ENCODE results near the gene BDKRB2.
A peak's percentile ranks its signal among the peaks of the same experiment; 100 is the strongest.

The BDKRB2 gene

DNA sequence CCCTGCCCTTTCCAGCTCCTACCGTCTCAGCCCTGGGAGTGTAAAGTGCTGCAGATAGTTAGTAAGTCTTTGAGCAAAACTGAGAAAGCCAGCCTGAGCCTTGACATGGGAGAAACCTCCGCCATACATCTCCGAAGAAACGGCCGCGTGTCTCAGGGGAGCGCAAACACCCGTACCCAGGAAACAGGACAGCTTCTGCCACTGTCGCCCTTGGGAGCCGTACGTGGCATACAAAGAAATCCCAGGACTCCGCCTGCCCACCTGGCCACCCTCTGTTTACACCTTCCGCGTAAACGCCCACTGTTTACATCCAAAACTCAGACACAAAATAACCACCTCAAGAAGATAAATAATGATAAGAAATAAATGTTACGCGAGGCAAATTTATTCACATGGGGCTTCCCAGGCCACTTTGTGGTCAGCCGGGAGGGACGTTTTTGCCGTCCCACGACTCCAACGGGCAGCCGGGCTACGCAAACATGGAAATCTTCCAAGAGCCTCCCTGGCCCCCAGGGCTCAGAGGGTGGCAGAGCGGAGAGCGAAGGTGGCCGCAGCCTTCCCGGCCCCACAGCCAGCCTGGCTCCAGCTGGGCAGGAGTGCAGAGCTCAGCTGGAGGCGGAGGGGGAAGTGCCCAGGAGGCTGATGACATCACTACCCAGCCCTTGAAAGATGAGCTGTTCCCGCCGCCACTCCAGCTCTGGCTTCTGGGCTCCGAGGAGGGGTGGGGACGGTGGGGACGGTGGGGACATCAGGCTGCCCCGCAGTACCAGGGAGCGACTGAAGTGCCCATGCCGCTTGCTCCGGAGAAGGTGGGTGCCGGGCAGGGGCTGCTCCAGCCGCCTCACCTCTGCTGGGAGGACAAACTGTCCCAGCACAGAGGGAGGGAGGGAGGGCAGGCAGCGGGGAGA lies at the start of gene BDKRB2:
Gene BDKRB2, plus strand, starts transcription at position 689 of the 908 bp plus-strand sequence. CDS start 32,269 bp downstream, outside the sequence.
- DNase-seq (ENCODE audit: low spot score), result peak; percentile 58

DNA sequence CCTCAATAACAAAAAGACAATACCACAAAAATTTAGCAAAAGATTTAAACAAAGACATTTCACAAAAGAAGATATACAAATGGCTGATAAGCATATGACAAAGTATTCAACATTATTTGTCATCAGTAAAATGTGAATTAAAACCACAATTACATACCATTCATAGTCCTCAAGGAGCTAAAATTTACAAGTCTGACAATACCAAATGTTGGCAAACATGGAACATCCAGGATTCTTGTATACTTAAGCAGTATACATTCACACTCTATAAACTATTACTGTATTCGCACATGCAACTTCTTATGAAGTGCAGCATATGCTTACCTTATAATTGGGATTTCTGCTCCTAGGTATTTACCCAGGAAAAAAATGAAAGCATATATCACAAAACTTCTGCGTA lies 49.7 kb upstream of the BDKRB2 start:
- DNase-seq (ENCODE audit: low spot score), result no peak

DNA sequence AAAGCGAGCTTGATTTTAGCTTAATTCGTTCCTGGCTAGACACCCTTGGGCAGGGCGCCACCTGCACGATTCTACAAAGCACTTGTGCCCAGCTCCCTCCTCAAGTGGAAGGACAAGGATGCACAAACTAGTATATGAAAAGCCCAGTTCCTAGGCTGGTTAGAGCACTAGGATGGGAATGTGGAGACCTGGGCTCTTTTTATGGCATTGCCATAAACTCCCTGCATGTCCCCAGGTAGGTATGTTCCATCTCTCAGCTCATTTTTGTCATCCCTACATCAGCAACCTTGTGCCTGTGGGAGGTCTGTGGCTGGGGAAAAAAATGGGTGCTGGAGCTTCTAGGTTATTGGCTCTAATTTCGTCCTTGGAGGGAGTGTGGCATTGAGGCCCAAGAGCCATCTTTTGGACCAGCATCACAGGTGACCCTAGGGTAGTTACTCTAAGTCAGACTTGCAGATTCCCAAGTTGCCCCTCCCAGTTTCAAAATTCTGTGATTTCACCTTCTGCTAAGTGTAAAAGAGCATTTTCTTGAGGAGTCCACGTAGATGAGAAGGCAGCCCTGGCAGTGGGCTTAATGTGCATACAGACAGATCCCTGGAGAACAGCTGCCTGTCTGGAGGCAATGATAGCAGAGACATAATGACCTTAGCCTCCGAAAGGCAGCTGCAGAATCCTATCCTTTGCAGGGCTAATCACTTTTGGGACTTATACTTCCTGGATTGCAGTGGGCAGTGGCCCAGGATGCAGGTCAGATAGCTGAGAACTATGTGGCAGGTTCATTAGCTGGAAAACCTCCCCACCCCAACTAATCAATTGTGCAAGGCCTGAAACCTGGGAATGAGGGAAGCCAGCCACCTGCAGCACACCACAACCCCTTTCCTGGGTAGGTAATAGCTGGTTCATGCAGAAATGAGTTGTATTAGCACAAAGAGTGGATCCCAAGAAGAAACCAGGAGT lies 47.6 kb upstream of the BDKRB2 start:
- DNase-seq (ENCODE audit: low spot score), result no peak

DNA sequence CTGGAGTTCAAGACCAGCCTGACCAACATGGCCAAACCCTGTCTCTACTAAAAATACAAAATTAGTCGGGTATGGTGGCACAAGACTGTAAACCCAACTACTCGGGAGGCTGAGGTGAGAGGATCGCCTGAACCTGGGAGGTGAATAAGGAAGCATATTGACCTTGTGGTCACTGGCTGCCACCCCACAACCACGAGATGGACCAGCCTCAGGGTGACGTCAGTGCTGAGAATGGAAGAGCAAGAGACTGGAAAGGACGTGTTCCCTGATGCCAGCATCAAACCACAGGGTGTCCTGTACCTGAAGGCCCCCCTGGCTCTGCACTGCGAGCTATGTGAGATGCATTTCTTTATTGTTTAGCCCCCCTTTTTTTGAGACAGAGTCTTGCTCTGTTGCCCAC lies 45.9 kb upstream of the BDKRB2 start:
- no peak for DNase-seq (ENCODE audit: low spot score)

DNA sequence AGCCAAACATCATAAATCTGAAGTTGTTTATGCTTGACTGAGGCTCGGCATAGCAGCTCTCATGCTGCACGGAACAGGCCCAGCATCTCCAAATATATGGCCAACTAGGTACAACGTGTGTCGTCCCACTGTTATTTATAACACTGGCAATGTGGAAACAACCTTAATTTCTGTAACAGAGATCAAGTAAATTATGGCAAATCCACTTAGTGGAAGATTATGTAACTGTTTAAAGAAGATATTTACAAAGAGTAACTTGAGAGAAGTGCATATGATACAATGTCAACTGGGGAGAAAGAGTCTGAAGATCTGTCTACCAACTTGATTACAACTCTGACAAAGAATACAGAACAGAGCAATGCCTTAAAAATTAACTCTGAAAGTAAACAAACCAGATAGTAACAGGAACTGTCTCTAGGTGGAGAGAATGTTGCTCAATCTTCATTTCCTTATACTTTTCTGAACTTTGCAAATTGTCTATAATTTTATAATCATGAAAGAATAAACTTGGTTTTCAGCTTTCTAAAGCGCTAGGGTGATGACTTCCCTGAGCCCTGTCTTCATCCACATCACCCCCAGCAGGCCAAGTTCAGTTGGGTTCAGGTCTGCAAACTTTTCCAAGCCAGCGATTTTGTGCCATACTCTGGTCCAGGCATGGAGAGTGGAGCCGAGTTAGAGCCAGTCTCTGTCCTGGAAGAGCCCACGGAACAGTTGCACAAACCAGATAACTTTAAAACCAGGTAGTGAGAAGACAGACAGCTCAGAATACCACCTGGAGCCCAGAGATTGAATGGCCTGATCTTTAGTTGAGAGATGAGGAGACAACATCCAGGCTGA lies 44.3 kb upstream of the BDKRB2 start:
- DNase-seq (ENCODE audit: low spot score), result no peak

DNA sequence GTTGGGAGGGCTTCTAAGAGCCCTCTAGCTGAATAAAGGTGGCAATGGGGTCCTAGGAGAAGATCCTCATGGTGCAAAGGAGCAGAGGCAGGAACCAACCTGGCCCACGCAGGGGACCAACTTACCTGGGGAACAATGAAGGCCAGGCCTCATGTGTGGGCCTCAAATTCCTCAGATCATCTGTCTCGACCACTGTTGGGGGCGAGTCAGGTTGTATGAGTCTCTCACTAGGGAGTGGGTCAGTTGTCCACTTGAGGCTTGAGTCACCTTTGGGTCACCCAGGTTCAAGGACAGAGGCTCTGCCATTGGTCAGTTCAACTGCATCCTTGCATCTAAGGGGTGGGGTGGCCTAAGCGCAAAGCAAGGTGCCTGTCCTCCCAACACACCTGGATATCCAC lies 43.7 kb upstream of the BDKRB2 start:
- no peak for DNase-seq (ENCODE audit: low spot score)

DNA sequence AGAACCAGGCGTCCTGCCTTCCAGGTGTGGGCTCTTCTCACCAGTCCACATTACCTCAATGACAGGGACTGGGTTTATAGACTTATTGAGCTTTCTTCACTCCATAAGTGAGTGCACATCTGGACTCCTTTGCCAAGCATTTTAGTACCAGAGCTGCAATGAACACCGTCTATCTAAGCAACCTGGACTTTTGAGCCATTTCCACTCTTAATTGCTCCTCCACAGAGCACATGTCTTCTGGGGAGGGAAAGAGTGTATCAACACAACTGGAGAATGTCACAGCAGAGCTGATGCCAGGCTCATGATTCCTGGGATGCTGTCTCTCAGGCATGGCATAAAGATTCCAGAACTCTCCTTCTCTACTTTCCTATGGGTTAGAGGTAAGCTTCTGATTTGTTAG lies 43.0 kb upstream of the BDKRB2 start:
- DNase-seq (ENCODE audit: low spot score), result no peak

DNA sequence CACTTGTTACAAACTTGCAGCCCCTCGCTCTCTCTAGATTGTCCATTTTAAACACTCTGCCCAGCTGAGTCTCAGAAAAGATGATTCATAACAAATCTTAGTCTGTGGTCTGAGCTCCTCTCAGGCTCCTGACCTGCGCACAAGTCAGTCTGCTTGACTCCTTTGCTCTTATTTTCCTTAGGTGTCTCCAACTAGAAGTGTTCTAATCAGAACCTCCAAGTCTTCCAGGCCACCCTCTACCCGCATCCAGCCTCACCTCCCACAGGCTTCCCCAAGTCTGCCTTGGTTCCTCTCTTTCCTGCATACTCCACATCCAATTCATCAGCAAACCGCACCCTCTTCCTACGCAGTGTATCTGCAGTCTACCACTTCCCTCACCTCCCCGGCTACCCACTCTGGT lies 42.4 kb upstream of the BDKRB2 start:
- DNase-seq (ENCODE audit: low spot score), result no peak

DNA sequence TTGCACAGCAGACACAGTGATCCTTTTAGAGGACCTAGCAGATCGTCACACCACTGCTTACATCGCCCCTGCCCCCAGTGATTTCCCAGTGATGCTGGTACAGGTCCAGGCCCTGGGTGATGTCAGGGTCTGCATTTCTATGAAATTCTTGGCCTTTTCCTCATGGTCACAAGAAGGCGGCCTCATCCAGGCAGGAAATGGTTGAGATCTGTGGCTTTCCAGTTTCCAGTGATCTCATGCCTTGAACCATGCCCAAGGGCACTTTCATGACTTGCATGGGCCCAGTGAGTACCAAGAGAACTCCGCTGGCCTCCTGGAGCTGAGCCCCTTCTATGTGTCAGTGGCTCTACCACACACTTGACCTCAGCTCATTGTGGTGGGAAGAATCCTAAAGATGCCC lies 41.9 kb upstream of the BDKRB2 start:
- no peak for DNase-seq (ENCODE audit: low spot score)

DNA sequence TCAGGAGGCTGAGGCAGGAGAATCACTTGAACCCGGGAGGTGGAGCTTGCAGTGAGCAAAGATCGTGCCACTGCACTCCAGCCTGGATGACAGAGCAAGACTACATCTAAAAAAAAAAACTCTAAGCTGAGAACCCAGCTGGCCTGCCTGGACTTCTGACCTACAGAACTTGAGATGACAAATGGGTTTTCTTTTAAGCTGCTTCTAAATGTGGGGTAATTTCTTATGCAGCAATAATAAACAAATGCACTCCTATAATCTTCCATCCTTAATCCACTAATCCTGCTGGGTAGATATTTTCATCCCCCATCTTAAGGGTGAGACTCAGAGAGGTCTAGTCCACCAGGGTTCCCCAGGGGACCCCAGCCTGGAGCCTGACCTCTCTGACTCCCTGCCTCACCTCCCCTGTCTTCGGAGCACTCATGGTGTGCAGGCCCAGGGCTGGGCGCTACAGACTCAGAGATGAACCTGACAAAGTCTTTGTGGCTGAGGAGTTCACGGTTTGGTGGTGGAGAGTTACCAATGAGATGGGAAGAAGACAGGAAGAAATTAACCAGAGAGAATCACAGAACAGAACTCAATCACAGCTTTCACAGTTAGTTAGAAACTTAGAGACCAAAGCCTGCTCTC lies 39.7 kb upstream of the BDKRB2 start:
- DNase-seq (ENCODE audit: low spot score), result no peak

DNA sequence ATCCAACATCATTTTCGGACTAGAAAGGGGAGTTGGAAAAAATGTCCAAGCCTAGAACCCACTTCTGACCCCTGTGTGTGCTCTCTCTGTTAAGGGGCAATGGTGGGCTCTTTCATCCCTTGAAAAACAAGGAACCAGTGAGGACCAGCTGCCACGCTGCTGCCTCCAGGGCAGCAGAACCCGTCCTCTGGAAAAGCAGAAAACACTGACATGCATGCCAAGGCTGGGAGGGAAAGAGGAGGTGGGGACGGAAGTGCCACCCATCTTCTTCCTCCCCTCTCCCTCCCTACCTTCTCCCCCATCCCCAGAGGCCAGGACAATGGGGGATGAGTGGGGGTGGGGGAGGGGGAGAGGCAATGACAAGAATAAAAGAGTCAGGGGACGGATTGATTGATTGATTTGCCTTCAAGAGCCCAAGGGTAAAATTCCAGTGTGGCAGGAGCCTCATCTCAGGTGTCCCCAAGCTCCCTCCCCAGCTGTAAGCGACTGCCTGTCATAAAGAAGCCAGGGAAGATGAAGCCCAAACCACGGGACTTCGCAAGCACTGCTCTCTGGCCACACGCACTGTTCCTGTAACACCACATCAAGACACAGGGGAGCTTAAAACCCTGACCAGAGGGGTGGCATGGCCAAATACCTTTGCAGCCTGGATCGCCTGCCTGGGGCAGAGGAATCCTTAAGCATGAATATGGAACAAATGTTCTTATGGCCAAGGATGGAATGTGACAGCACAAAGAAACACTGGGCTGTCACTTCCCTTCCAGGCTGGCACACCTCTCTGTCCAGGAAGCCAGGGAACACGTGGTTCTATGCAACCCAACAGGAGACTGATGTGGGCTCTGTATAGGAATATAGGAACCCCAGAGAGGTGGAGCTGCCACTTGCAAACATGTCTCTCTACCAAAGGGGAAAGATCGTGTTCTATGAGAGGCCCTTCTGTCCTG lies 38.9 kb upstream of the BDKRB2 start:
- no peak for DNase-seq (ENCODE audit: low spot score)

DNA sequence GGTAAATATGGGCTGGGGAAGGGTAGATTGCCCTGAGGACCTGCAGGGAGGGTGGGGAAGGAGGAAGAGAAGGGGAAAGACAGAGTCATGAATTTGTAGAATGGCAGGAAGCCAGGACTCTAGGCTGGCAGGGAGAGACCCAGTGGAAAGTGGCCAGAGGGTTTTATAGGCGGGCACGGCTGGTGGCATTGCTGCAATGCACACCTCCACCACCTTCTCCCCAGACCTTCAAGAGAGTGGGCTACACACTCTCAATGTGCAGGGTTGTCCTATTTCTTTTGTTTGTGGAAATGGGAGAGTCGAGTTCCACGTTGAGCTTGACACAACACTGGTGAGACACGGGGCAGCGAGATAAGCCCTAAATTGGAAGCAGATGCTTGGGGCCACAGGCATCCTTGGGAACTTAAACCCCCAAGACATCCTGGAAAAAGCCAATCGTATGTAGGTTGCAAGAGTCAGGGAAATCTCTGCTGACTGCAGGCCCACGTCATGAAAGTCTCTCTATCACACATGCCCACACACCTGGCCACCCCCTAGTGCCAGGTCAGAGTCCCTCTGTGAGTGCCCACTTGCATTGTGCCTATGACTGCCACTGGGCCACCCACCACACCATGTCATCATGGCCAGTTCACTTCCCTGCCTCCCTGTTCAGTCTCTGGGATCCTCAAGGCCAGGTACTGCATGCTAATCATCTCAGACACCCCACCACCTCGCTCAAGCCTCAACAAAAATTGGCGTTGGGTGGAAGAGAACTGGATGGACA lies 38.0 kb upstream of the BDKRB2 start:
- no peak for DNase-seq (ENCODE audit: low spot score)

DNA sequence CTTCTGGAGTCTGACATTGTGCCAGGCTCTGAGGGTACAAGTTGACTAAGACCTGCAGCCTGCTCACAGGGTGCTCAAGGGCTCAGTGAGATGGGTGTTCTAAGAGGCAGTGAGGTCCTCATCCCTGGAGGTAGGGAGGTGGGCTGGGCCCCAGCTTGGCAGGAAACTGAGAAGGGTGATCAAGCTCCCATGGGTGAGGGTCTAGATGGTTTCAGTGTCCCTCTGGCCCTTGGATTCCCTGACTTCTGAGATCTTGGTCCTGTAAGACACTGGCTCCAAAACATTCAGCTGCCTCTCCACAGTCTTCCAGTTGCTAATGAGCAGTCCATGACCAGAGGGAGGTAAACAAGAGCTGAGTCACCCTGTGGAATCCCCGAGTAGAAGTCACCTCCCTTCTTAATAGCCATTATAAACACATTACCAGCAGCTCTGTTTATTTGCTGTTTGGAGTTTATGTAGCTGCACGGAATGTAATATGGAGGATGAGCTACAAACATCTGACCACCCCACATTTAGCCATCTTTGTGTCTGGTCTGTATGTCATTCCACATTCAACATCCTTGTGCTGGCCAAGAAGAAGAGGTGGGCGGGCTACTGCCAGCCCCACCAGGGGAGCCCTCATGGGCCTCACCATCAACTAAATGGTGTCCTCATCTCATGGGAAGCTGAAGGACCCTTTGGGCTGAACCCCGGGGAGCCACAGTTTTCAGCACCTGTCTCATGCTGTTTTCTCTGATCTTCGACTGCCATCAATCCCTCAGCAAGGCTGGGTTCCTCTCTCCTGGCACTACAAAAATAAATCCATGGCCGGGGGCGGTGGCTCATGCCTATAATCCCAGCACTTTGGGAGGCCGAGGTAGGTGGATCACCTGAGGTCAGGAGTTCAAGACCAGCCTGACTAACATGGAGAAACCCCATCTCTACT lies 37.2 kb upstream of the BDKRB2 start:
- no peak for DNase-seq (ENCODE audit: low spot score)

DNA sequence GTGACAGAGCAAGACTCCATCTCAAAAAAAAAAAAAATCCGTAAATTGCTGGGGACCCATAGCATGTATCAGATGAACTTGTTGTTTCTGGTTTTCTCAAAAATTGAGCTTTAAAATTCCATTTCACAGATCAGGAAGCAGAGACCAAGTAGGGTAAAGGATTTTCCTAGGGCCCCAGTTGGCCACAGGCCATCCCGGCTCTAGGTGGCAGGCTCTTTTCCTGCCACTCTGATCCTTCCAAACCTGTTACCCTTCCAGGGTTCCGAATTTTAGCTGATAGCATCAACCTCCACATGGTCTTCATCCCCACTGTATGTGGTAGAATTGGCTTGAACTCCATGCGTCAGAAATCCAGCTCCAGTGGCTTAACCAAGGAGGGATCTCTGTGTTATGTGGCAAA lies 36.1 kb upstream of the BDKRB2 start:
- no peak for DNase-seq (ENCODE audit: low spot score)

DNA sequence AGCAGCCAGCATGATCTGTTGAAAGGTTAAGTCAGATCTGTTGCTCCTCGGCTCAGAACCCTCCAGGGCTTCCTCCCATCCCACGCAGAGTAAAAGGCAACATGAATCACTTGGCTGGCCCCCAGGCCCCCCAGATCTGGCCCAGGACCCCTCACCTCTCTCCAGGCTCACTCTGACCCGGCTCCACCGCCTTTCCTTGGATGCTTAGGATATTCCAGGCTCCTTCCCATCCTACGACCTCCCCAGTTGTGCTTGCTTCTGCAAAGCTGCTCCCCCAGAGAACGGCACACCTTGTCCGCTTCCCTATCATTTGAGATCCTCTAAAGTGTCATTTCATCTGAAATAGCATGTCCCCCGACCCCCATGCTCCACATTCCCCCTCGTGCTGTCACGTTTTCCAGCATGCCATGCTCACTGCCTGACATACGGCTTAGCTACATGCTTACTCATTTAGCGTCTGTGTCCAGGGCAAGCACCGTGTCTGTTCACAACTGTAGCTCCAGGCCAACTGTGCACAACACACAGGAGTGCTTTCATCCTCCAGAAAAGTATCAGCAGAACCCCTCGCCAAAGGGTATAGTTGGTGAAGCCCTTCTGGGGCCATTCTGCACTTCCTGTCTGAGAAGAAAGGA lies 33.6 kb upstream of the BDKRB2 start:
- DNase-seq (ENCODE audit: low spot score), result no peak

DNA sequence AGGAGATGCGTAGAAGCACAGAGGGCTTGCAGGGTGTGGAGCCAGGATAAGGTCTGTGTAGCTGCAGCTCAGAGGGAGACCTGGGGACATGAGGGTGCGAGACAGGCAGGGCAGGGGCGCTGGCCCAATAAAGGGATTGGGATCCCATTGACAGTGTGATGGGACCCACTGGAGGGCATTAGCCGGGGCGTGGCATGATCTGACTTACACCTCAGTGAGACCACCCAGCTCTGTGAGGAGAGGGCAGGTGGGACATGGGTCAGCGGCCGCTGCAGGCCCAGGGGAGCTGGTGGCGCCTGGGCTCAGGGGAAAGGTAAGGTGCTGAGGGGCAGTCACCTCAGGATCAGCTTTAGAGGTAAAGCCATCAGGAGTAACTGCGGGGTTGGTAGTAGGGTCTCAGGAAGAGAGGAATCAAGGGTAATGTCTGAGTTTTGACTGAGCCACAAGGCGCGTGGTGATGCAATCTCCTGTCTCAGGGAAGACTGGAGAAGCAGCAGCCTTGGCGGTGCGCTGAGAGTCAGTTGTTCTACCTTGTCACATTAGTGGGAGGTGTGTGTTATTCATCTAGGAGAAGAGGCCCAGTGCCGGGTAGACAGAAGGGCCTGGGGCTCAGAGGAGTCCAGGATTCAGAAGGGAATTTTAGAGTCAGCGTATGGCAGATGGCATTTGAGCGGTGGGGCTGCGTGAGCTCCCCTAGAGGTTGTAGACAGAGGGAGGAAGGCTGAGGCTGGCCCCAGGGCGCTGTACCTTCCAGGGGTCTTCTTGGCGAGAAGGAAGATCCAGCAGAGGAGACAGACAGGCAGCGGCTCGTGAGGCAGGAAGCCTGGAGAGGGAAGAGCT lies 30.8 kb upstream of the BDKRB2 start:
- no peak for DNase-seq (ENCODE audit: low spot score)

DNA sequence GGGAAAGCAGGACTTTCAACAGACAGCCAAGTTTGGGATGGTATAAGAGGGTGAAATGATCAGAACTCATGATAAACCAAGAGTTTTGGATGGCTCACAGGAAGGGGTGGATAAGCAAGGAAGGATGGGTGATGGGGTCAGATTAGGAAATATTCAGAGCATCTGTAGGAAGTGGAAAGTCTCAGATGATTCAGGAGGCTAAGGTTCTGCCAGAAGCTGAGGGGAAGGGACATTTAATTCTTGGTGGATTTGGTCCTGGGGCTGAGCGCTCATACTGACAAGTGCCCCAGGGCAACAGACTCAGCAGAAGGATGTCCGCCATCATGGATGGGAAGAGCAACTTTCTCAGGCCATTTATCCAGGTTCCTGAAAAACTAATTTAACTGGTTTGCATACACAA lies 28.4 kb upstream of the BDKRB2 start:
- no peak for DNase-seq (ENCODE audit: low spot score)
